GM12801 (cell line): ENCODE results near the gene DELE1.

Source experiments
- TF ChIP-seq, protein P1 (sequence below): IDR thresholded peaks from one replicate; pipeline ENCODE4 v1.5.1; 2011; ENCODE audit warnings: control low read depth; ENCODE audit not compliant: insufficient read length; ENCODE audit errors: extremely low read depth

The DELE1 gene

GRCh38 chr5:141935538-141935937, 11.9 kb downstream of the DELE1 start:
- TF ChIP-seq, protein P1, sequence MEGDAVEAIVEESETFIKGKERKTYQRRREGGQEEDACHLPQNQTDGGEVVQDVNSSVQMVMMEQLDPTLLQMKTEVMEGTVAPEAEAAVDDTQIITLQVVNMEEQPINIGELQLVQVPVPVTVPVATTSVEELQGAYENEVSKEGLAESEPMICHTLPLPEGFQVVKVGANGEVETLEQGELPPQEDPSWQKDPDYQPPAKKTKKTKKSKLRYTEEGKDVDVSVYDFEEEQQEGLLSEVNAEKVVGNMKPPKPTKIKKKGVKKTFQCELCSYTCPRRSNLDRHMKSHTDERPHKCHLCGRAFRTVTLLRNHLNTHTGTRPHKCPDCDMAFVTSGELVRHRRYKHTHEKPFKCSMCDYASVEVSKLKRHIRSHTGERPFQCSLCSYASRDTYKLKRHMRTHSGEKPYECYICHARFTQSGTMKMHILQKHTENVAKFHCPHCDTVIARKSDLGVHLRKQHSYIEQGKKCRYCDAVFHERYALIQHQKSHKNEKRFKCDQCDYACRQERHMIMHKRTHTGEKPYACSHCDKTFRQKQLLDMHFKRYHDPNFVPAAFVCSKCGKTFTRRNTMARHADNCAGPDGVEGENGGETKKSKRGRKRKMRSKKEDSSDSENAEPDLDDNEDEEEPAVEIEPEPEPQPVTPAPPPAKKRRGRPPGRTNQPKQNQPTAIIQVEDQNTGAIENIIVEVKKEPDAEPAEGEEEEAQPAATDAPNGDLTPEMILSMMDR = no peak

GRCh38 chr5:141940695-141941271, 17.1 kb downstream of the DELE1 start:
- TF ChIP-seq, protein P1 = no peak

GRCh38 chr5:141941307-141941706, 17.6 kb downstream of the DELE1 start:
- TF ChIP-seq, protein P1 = no peak

- TF ChIP-seq, protein P1 = no peak
These were observed 18.1 kb downstream of the DELE1 start for GRCh38 chr5:141941779-141942178.

DNA sequence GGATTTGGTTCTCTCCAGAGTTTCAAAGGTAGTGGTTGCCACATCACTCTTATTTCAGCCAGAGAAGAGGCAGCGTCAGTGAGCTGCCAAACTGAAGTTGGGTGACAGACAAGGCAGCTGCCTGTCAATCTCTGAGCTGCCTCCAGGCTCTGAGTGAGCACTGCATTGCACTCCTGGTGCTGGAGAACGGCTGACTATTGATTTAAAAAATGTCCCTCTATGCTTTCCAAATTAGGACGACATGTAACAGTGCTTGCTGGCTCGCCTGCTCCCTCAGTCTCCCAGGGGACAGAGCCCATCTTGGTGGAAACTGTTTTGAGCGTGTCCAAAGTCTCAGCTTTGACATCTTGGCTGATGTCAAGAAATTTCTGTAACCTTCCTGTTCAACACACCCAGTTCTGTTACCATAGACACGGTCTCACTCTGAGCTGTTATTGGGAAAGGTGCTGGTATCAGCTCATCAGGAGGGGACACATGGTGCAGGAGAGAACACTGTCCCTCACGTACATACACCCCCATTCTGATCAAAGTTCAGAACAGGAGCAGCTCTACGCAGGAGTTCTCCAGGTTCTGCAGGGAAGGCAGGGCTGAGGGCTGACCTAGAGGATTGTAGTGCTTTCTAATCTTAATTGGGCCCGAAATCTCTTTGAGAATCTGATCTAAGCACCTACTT, 18.6 kb downstream of the DELE1 start:
- TF ChIP-seq, protein P1 = no peak

DNA sequence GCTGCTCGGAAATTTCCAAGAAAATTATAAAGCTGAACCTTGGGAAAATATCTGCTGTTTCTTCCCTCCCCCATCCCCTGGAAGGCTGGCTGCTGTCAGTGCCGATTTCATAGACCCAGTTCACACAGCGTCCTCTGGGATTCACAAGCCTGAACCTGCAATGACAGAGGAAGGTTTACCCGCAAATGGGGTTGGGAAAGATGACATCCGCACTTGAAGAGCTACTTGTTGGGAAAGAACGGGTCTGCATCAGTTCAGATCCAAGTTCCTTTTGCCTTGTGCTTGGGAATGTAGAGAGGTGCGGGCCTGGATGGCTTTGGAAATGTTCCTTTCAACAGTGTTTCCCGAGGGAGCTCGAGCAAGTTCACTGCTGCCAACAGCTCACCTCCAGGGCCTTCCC, 20.4 kb downstream of the DELE1 start:
- TF ChIP-seq, protein P1 = no peak

- TF ChIP-seq, protein P1 = no peak
These were observed 21.9 kb downstream of the DELE1 start for GRCh38 chr5:141945511-141946051.
